IgD-negative memory B cell (primary cell): ENCODE results near the gene RBPJL. TPM values are rescaled to one million over a fixed set of nuclear protein-coding genes. Genes with fewer than 3 reads are reported as not detected.

ENCODE experiments used
- H3K27ac Mint-ChIP-seq, 3 donors: one replicate each; pipeline ENCODE4 v1.8.0; 2020 to 2022; ENCODE audit warnings: mild to moderate bottlenecking in 3 of 3, mixed read lengths in 3 of 3, moderate library complexity in 1 of 3
- H3K27me3 Mint-ChIP-seq: one replicate; pipeline ENCODE4 v1.8.0; 2021; ENCODE audit warnings: mixed read lengths
- H3K36me3 Mint-ChIP-seq: one replicate; pipeline ENCODE4 v1.8.0; 2020; ENCODE audit warnings: mild to moderate bottlenecking, mixed read lengths
- H3K4me1 Mint-ChIP-seq, 3 donors: one replicate each; pipeline ENCODE4 v1.8.0; 2020 to 2022; ENCODE audit warnings: mixed read lengths in 3 of 3, mild to moderate bottlenecking in 1 of 3
- H3K4me3 Mint-ChIP-seq, 4 donors: one replicate each; pipeline ENCODE4 v1.8.0; 2020 to 2022; ENCODE audit warnings: mild to moderate bottlenecking in 4 of 4, mixed read lengths in 4 of 4, moderate library complexity in 3 of 4
- H3K9me3 Mint-ChIP-seq, 3 donors: one replicate each; pipeline ENCODE4 v1.8.0; 2020 to 2021; ENCODE audit warnings: mixed read lengths in 3 of 3, mild to moderate bottlenecking in 1 of 3
- polyA plus RNA-seq: library from polyadenylated mRNA; unstranded; fragments of 300-500 nt; fragmentation: Illumina TruSeq; gene quantifications from one replicate; pipeline ENCODE4 v1.2.3, GENCODE V29; 2021

The RBPJL gene
- polyA plus RNA-seq, 1 donor from 2014 or later = not detected

DNA sequence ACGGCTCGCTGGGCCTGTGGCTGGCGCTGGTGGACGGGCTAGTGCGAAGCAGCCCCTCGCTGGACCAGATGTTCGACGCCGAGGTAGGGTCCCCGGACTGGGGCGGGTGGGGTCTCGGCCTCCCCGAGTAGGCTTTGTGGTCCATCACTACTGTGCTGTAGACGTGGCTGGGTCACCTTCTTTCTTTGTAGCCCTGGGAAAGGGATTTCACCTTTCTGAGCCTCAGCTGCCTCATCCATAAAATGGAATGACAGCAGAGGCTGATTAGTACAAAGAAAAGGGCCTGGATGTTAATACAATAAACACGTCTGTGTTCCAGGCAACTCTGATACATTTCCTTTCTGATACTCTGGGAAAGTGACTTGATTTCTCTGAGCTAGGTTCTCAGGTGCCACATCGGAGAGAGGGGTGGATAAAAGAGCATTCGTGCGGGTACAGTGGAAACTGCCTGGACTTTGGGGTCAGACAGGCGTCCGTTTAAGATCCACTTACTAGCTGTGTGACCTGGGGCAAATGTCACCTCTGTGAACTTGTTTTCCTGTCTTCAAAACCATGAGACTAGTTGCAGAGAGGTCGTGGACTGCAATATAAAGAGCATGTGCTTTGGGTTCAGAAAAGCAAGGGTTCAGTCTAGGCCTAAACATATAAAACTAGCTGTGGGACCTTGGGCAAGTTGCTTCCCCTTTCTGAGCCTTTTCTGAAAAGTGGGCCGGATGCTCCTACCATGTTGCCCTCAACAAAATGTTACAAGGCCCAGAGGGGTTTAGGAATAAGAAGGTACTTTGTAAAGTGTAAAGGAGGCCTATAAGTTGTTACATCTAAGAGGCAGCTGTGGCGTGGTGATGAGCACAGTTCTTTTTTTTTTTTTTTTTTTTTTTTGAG is 57.2 kb downstream of the RBPJL start:
- H3K27ac Mint-ChIP-seq = peak overlapping the region; percentile 88 to 100 (median 95)
- H3K4me3 Mint-ChIP-seq = peak overlapping the region; percentile 88 to 99 (median 98)
- H3K9me3 Mint-ChIP-seq = no peaks in the 10 kb centered on the region
- peaks cover 7% of the 10 kb centered on the region for H3K27me3 Mint-ChIP-seq
- peaks cover 23 to 50% (median 34%) of the 10 kb centered on the region in 3 donors for H3K4me1 Mint-ChIP-seq
- H3K36me3 Mint-ChIP-seq = peaks cover 3% of the 10 kb centered on the region

GRCh38 chr20:45365444-45365970 is 58.9 kb downstream of the RBPJL start:
- Mint-ChIP-seq H3K9me3 (no peaks in the 10 kb centered on the region), H3K36me3 (peaks cover 3% of the 10 kb centered on the region), H3K27me3 (peaks cover 7% of the 10 kb centered on the region), H3K27ac (peak overlapping the region in 2 of 3 donors; percentile 10 to 84), H3K4me3 (peak overlapping the region in 1 of 4 donors; percentile 38), H3K4me1 (peaks cover 29 to 58% (median 40%) of the 10 kb centered on the region in 3 donors)

- Mint-ChIP-seq H3K36me3 (peaks cover 3% of the 10 kb centered on the region), H3K9me3 (no peaks in the 10 kb centered on the region), H3K27me3 (peaks cover 7% of the 10 kb centered on the region), H3K4me1 (peaks cover 29 to 58% (median 40%) of the 10 kb centered on the region in 3 donors), H3K4me3 (peak overlapping the region in 1 of 4 donors; percentile 38), H3K27ac (no peak overlapping the region)
These were observed 59.6 kb downstream of the RBPJL start for GRCh38 chr20:45366192-45366591.

DNA sequence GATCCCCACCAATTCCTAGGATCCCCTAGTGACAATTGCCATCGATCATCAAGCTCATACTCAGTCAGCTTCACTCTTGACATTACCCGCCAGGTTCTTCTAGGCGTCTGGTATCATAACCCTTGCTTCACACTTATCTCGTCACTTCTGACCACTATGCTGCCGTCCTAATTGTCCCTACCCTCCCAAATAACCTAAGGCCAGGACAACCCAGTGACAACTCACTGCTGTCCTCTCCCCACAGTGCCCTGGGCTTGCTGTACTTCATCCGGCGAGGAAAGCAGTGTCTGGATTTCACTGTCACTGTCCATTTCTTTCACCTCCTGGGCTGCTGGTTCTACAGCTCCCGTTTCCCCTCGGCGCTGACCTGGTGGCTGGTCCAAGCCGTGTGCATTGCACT is 60.0 kb downstream of the RBPJL start:
- peaks cover 7% of the 10 kb centered on the region for H3K27me3 Mint-ChIP-seq
- H3K4me3 Mint-ChIP-seq = peak overlapping the region in 2 of 4 donors; percentile 9 to 85
- peak overlapping the region in 1 of 3 donors; percentile 75 for H3K27ac Mint-ChIP-seq
- peaks cover 29 to 60% (median 40%) of the 10 kb centered on the region in 3 donors for H3K4me1 Mint-ChIP-seq
- H3K36me3 Mint-ChIP-seq = peaks cover 3% of the 10 kb centered on the region
- no peaks in the 10 kb centered on the region for H3K9me3 Mint-ChIP-seq

GRCh38 chr20:45367126-45367525 is 60.5 kb downstream of the RBPJL start:
- Mint-ChIP-seq H3K27ac (peak overlapping the region in 2 of 3 donors; percentile 34 to 75), H3K4me3 (peak overlapping the region in 3 of 4 donors; percentile 6 to 85 (median 9)), H3K27me3 (peaks cover 7% of the 10 kb centered on the region), H3K4me1 (peaks cover 29 to 59% (median 40%) of the 10 kb centered on the region in 3 donors), H3K9me3 (no peaks in the 10 kb centered on the region), H3K36me3 (peaks cover 3% of the 10 kb centered on the region)

Other genes with a start within 250 kb of the RBPJL start
- gene KCNS1, start 205.7 kb upstream of the RBPJL start, polyA plus RNA-seq = not detected
- gene WFDC5, start 191.7 kb upstream of the RBPJL start, polyA plus RNA-seq = not detected
- gene WFDC12, start 182.4 kb upstream of the RBPJL start, polyA plus RNA-seq = not detected
- 0.65 TPM for gene PI3, start 131.9 kb upstream of the RBPJL start, polyA plus RNA-seq
- not detected for gene SEMG1, start 99.8 kb upstream of the RBPJL start, polyA plus RNA-seq
- not detected for gene SEMG2, start 85.5 kb upstream of the RBPJL start, polyA plus RNA-seq
- gene SLPI, start 52.3 kb upstream of the RBPJL start, polyA plus RNA-seq = not detected
- gene MATN4, start 1.5 kb downstream of the RBPJL start, polyA plus RNA-seq = not detected
- gene SDC4, start 41.6 kb downstream of the RBPJL start, polyA plus RNA-seq = not detected
- gene SYS1, start 56.3 kb downstream of the RBPJL start, polyA plus RNA-seq = 24.4 TPM
- gene TP53TG5, start 71.5 kb downstream of the RBPJL start, polyA plus RNA-seq = not detected
- not detected for gene DBNDD2, start 101.4 kb downstream of the RBPJL start, polyA plus RNA-seq
- gene PIGT, start 109.3 kb downstream of the RBPJL start, polyA plus RNA-seq = 69.3 TPM
- 2.2 TPM for gene WFDC2, start 162.9 kb downstream of the RBPJL start, polyA plus RNA-seq
- gene SPINT3, start 208.8 kb downstream of the RBPJL start, polyA plus RNA-seq = not detected
- gene WFDC6, start 232.6 kb downstream of the RBPJL start, polyA plus RNA-seq = not detected
- not detected for gene EPPIN, start 240.6 kb downstream of the RBPJL start, polyA plus RNA-seq